ENCODE measurements around the gene TBCD. TPM values are rescaled to one million over a fixed set of nuclear protein-coding genes. Genes with fewer than 3 reads are reported as not detected.

The TBCD gene
- polyA plus RNA-seq, 1 experiment = 38.6 TPM

- no peak for TF ChIP-seq CTCF (IDR thresholded peaks at IDR 0.05; ENCODE audit: insufficient read depth, low read depth, low read length)
- Histone ChIP-seq H3K4me3 (ENCODE audit: low read depth, low read length) (no peak overlapping the region), H3K27me3 (ENCODE audit: control insufficient read depth, insufficient read depth, low read length) (no peaks in the 10 kb centered on the region), H3K36me3 (ENCODE audit: control insufficient read depth, insufficient read depth, low read length) (peaks cover 1% of the 10 kb centered on the region)
- ChIA-PET CTCF (interaction anchor here (0.5 to 2.5 kb wide), 3 partner anchors 19 to 132 kb away, joined by 3 to 11 read pairs (median 6); no protein-coding TSS in a partner anchor), POLR2A (no interaction called here)
- DNase-seq (ENCODE audit: low read depth) = no peak
Observed at GRCh38 chr17:82913304-82914043, 161.6 kb downstream of the TBCD start.

- ChIA-PET CTCF (interaction anchor here (0.5 to 2.5 kb wide), 6 partner anchors 11 to 208 kb away, joined by 3 to 11 read pairs (median 4); no protein-coding TSS in a partner anchor), POLR2A (no interaction called here)
- Histone ChIP-seq H3K4me3 (ENCODE audit: low read depth, low read length) (no peak overlapping the region), H3K36me3 (ENCODE audit: control insufficient read depth, insufficient read depth, low read length) (peaks cover 1% of the 10 kb centered on the region), H3K27me3 (ENCODE audit: control insufficient read depth, insufficient read depth, low read length) (no peaks in the 10 kb centered on the region)
- TF ChIP-seq CTCF (IDR thresholded peaks at IDR 0.05; ENCODE audit: insufficient read depth, low read depth, low read length) = peak; percentile 44
- DNase-seq (ENCODE audit: low read depth) = no peak
Observed at GRCh38 chr17:82914375-82914774, 162.5 kb downstream of the TBCD start.

- no peaks in the 10 kb centered on the region for H3K27me3 ChIP-seq (ENCODE audit: control insufficient read depth, insufficient read depth, low read length)
- DNase-seq (ENCODE audit: low read depth) = no peak
- POLR2A ChIA-PET = no interaction called here
- no peak; the same call in 1 of the 2 replicates for TF ChIP-seq CTCF (IDR thresholded peaks at IDR 0.05; ENCODE audit: insufficient read depth, low read depth, low read length)
- H3K4me3 ChIP-seq (ENCODE audit: low read depth, low read length) = no peak overlapping the region
- CTCF ChIA-PET = interaction anchor here (0.8 to 2.5 kb wide), 5 partner anchors 10 to 207 kb away, joined by 3 to 11 read pairs (median 5); no protein-coding TSS in a partner anchor
- H3K36me3 ChIP-seq (ENCODE audit: control insufficient read depth, insufficient read depth, low read length) = peaks cover 1% of the 10 kb centered on the region
Observed at GRCh38 chr17:82915010-82915756, 163.3 kb downstream of the TBCD start.

GRCh38 chr17:82915757-82916027, 163.8 kb downstream of the TBCD start:
- Histone ChIP-seq H3K27me3 (ENCODE audit: control insufficient read depth, insufficient read depth, low read length) (no peaks in the 10 kb centered on the region), H3K4me3 (ENCODE audit: low read depth, low read length) (no peak overlapping the region), H3K36me3 (ENCODE audit: control insufficient read depth, insufficient read depth, low read length) (peaks cover 1% of the 10 kb centered on the region)
- DNase-seq (ENCODE audit: low read depth) = no peak
- no peak for TF ChIP-seq CTCF (IDR thresholded peaks at IDR 0.05; ENCODE audit: insufficient read depth, low read depth, low read length)
- POLR2A ChIA-PET = no interaction called here
- CTCF ChIA-PET = interaction anchor here (1.3 to 2.5 kb wide), 4 partner anchors 9 to 134 kb away, joined by 3 to 11 read pairs (median 6); no protein-coding TSS in a partner anchor

GRCh38 chr17:82917699-82918345, 166.0 kb downstream of the TBCD start:
- CTCF ChIA-PET = interaction anchor here (0.6 to 0.7 kb wide), 2 partner anchors 9 to 147 kb away, joined by 3 read pairs; no protein-coding TSS in a partner anchor
- POLR2A ChIA-PET = no interaction called here
- Histone ChIP-seq H3K36me3 (ENCODE audit: control insufficient read depth, insufficient read depth, low read length) (peaks cover 3% of the 10 kb centered on the region), H3K27me3 (ENCODE audit: control insufficient read depth, insufficient read depth, low read length) (no peaks in the 10 kb centered on the region), H3K4me3 (ENCODE audit: low read depth, low read length) (no peak overlapping the region)
- no peak for DNase-seq (ENCODE audit: low read depth)
- peak; percentile 31 for TF ChIP-seq CTCF (IDR thresholded peaks at IDR 0.05; ENCODE audit: insufficient read depth, low read depth, low read length)
